Measurements from ENCODE around the gene CDC25A.
"Not testable (repeated sequence)": the region's sequence is repeated elsewhere in the genome, so short reads cannot be mapped to it uniquely, and the experiment has no call there.

Gene CDC25A

DNA sequence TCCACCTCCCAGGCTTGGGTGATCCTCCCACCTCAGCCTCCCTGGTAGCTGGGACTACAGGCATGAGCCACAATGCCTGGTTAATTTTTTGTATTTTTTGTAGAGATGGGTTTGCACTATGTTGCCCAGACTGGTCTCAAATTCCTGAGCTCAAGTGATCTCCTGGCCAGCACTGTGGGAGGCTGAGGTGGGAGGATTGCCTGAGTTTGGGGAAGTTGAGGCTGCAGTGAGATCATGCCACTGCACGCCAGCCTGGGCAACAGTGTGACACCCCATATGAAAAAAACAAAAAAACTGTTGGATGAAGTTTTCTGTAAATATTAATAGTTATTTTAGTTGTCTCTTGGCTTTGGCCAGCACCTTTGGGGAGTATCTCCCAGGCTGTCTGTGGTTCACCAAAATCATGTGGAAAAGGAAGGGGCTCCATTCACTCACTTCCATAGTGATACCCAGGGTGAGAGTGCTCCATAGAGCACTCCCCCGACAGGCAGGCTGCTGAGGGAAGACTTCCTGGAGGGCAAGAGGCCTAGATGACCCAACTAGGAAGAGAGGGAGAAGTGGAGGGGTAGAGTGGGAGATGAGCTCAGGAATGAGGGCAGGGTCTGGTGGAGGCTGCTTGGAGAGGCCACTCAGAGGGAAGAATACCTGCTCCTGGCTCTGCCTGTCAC is 47.1 kb downstream of the CDC25A start:
- DNase-seq (ENCODE audit: low spot score), result no peak

DNA sequence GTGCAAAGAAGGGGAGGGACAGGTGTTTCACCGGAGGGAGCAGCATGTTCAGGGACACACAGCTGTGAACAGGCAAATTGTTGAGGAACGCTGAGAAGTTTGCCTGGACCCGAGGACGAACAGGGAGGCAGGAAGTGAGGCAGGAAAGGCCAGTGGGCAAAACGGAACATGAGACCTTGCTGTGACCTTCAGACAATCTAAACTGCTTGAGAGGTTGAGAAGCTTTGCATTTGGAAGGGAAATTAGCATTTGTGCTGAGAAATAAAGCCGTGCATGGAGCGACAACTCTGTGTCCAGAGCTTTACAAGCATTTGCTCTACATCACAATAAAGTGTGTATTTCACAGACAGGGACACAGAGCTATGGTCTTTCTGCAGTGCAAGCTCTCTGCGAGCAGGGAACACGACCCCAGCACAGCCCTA is 47.9 kb downstream of the CDC25A start:
- DNase-seq (ENCODE audit: low spot score), result no peak

DNA sequence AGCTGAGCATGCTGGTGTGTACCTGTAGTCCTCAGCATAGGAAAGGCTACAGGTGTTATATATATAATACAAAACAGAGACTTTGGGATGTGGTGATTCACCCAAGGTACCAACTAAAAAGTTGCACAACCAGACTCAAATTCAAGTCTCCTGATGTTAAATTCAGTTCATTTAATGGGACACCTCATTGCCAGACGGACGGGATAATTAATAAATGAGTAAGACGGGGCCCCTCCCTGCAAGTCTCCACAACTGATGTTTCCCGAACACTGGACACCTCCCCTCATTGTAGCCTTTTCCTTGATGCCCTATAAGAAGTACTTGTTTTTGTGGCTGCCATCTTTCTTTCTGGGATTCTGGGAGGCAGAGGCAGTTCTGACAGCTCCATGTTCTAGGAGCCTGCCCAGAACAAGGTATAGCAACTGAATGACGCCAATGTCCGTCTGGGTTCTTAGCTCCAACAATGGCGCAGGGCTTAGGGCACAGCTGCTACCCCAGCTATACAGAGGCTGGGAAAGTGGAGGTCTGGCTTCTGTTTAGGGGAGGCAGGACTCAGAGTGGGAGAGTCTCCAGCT is 50.7 kb downstream of the CDC25A start:
- DNase-seq (ENCODE audit: low spot score), result no peak

DNA sequence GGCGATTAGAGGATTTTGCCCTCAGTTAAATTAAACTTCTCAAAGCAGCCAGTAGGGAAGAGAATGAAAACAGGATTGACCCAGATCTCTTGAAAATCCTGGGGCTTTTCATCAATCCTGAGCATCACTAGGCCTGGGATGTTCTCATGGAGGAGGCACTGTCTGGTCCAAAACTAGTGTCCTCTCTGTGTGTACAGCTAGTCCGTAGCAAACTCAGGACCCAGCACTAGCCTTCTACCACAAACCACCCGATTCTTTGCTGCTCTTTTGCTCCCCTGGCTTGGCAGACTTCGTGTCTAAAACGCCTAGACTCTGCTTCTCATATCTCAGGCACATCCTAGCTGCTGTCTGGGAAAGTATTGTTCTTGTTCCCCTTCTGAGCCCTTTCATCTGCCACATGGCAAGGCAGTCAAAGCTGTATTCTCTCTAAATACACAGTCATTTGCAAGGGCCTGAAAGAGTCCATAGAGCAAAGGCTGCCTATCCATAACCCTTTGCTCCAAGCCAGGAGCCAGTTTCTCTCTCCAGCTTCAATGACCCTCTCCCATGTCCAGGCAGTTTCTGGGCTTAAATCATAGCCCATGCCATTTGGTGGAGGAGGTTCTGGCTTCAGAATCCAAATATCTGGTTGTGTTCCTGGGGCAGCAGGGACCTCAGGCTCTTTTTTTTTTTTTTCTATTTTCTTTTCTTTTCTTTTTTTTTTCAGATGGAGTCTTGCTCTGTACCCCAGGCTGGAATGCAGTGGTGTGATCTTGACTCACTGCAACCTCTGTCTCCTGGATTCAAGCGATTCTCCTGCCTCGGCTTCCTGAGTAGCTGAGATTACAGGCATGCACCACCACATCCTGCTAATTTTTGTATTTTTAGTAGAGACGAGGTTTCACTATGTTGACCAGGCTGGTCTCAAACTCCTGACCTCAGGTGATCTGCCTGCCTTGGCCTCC is 52.4 kb downstream of the CDC25A start:
- peak; percentile 9 for DNase-seq (ENCODE audit: low spot score)

DNA sequence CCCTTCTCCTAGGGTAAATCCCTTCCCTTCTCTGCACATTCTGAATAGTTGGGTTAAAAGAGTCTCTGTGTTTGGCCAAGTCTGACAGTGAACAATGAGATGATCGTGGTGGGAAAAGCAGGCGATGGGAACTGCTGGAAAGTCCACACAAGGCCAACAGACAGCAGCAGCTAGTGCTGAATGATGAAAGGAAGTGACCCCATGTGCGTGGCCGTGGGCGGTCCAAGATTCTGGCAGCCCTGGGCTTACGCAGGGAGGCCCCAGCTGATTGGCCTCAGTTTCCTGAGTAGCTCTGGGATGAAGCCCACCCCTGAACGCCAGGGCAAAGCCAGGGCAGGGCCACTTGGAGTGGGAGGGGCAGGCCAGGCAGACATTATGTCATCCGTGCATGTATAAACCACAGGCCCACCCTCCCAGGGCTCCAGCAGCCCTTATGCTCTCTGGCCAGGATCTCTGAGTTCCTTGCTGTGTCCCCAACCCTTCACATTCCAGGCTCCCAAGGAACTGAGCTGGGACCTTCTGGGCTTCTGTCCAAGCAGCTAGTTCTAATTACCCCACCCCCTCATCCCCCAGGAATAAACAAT is 57.8 kb downstream of the CDC25A start:
- peak; percentile 78 for DNase-seq (ENCODE audit: low spot score)

DNA sequence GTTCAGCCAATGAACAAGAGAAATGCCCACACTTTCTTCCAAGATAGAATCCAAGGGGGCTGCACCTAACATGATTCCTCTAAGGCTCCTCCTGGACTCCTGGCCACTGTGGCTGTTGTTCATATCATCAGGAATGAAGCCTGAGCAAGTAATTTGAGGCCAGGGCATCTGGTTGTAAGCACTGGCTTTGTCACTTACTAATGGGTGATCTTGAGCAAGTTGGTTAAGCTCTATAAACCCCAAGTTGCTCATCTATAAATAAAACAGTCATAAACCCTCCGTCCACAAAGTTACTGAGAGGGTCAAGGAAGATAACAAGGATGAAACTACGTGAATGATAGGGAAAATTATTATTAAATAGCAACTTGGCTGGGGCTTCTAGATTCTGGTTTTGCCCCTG is 58.3 kb downstream of the CDC25A start:
- peak; percentile 26 for DNase-seq (ENCODE audit: low spot score)

DNA sequence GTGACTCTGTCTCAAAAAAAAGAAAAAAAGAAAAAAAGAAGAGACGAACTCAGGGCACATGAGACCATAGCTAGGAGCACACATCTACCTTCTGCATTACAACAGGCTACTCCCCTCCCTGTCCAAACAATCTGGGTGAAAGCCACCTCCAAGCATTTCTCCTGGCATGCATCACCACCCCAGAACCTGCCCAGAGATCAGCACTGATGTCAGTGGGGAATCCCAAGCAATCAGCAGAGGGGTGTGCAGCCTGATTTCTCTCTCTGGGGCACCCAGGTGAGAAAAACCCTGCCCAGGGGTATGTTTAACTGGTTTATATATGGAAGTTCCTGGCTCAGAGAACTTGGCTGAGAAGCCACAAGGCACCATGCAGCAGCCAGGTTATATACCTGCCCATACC is 59.4 kb downstream of the CDC25A start:
- DNase-seq (ENCODE audit: low spot score), result no peak

DNA sequence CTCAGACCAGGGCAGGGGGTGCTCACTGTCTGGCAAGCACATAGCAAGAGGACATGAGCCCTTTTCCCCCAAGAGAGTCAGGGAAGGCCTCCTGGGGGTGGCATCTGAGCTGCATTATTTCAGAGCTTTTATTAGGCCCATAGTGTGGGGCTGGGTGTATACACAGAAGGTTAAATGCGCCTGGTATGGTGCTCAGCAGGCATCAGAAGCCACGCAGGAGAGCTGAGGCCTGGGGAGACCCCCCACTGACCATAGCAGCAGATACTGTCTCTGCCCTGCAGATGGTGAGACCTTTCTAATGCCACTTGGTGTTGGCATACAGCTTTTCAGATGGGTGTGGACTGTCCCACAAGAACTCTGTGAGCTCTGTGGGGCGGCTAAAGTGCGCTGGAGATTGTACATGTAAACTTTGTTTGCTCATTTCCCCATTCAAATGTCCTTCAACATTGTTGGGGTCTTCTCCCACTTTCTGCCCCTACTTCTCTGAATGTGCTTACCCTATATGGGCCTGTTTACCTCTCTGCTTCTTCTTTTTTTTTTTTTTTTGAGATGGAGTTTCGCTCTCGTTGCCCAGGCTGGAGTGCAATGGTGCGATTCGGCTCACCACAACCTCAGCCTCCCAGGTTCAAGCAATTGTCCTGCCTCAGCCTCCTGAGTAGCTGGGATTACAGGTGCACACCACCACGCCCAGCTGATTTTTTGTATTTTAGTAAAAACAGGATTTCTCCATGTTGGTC is 62.2 kb downstream of the CDC25A start:
- DNase-seq (ENCODE audit: low spot score), result no peak

DNA sequence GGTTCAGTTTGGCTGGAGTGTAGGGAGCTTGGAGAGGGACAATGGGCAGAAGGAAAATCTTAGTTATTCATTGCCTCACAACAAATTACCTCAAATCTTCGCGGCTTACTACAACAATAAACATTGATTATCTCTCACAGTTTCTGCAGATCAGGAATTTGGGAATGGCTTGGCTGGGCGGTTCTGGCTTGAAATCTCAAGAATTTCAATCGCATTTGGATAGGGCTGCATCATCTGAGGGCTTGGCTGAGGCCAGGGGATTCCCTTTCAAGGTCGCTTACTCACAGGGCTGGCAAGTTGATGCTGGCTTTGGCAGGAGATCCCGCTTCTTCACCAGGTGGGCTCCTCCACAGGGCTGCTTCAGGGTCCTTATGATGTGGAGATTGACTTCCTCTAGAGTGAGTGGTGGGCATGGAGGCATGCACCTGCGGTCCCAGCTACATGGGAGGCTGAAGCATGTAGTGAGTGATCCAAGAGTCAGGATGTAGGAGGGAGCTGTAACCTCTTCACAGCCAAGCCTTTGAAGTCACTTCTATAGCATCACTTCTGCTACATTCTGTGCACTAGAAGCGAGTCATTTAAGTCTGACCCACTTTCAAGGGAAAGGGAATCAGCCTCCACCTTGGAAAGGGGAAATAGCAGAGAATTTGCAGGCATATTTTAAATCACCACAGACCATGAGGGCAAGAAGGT is 63.1 kb downstream of the CDC25A start:
- DNase-seq (ENCODE audit: low spot score), result peak; percentile 82

DNA sequence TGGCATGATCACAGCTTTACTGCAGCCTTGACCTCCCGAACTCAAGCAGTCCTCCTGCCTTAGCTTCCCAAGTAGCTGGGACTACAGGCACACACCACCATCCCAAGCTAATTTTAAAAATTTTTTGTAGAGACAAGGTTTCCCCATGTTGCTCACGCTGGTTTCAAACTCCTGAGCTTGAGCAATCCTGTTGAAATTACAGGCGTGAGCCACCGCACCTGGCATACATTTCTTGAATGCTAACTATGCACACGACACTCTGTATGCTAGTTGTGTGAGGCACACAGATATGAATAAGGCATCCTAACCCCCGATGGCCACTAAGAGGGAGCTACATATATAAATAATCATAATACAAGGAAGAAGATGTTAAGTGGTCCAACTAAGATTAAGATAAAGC is 64.9 kb downstream of the CDC25A start:
- no peak for DNase-seq (ENCODE audit: low spot score)

DNA sequence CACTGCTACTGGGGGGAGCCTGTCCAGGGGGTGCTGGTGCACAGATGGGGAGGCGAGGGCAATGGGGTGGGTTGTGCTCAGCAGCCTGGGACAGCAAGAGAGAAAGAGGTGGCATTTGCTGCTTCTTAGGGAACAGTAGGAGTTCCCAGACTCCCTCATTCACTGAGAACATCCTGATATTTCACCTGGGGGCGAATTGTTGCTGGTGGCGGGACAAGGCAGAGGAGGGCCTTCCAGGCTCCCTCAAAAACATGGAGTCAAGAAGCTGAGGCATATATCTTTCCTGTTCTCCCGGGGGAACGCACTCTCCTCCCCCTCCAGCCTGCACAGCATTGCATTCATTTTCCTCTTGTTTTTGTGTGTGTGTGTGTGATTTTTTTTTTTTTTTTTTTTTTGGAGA is 65.7 kb downstream of the CDC25A start:
- DNase-seq (ENCODE audit: low spot score), result no peak

DNA sequence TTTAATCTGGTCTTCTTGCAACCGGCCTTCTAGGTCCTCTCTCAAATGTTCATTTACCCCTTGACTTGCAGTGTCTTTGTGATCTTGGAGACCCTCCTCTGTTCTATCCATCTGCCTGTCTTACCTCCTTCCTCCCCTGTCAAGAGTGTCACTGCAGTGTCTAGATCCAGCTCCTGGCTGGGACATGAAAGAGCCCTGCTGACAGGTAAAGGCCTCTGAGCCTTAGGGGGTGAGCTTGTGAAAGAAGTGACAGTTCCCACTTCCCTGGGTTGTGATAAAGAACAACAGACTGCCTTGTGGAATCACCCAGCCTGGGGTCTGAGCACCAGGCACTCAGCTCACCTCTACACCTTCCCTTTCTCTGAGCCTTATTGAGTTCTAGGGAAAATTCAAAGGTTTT is 68.0 kb downstream of the CDC25A start:
- no peak for DNase-seq (ENCODE audit: low spot score)

DNA sequence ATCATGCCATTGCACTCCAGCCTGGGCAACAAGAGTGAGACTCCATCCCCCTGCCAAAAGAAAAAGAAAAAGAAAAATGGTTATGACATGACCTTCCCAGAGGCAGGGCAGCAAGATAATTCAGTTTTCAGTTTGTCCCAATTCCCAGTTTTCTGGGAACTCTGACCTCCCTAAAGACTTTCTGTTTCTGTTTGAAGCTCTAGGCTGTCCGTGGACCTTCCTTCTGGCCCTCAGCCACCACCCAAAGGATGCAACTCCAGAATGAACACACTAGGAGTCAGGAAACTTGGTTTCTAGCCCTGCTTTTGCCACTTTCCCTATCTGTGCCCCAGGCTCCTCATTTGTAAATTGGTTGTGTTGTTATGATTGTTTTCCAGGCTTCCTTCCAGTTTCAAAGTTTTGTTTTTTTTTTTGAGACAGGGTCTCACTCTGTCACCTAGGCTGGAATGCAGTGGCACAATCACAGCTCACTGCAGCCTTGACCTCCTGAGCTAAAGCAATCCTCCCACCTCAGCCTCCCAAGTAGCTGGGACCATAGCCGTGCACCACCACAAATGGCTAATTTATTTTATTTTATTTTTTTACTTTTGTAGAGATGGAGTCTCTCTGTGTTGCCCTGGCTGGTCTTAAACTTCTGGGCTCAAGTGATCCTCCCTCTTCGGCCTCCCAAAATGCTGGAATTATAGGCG is 68.6 kb downstream of the CDC25A start:
- peak; percentile 69 for DNase-seq (ENCODE audit: low spot score)

DNA sequence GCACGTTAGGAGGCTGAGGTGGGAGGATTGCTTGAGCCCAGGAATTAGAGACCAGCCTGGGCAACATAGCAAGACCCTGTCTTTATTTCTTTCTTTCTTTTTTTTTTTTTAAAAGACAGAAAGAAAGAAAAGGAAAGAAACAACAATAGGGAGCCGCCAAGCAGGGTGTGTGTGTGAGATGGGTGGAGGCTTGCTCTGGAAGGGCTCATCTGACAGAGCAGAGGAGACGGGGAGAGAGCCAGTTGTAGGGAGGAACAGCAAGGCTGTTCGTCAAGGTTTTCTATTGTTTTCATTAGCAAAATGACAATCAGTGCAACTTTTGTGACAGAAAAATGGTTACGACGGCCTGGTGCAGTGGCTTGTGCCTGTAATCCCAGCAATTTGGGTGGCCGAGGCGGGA is 69.3 kb downstream of the CDC25A start:
- no peak for DNase-seq (ENCODE audit: low spot score)

DNA sequence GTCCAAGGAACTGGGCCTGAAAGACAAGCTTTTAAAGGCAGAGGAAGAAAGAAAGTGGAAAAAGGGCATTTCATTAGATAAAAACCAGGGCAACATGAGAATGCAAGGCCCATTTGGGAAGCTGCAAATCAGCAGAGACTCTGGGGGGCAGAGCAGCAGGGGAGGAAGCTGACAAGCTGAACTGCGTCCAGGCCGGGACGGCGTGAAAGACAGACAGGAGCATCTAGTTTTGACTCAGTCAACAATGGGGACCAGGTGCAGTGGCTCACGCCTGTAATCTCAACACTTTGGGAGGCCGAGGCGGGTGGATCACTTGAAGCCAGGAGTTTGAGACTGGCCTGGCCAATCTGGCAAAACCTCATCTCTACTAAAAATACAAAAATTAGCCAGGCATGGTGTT is 69.9 kb downstream of the CDC25A start:
- DNase-seq (ENCODE audit: low spot score), result no peak

DNA sequence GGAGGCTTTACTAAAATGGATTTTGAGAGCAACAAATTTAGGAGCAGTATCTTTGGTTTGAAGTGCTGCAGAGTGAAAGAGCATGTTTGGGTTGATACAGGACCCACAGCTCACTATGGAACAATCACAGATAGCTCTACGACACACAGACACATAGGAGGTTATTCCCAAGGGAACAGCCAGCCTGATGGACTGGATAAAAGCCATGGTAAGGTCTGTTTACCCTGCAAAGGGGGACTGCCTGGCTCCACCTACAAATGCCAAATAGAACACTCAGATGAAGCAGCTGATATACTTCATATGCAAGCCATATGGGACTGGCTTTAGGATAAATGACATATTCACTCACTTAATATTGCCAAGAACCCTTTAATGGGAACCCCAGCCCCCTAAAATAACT is 75.4 kb downstream of the CDC25A start:
- no peak for DNase-seq (ENCODE audit: low spot score)

DNA sequence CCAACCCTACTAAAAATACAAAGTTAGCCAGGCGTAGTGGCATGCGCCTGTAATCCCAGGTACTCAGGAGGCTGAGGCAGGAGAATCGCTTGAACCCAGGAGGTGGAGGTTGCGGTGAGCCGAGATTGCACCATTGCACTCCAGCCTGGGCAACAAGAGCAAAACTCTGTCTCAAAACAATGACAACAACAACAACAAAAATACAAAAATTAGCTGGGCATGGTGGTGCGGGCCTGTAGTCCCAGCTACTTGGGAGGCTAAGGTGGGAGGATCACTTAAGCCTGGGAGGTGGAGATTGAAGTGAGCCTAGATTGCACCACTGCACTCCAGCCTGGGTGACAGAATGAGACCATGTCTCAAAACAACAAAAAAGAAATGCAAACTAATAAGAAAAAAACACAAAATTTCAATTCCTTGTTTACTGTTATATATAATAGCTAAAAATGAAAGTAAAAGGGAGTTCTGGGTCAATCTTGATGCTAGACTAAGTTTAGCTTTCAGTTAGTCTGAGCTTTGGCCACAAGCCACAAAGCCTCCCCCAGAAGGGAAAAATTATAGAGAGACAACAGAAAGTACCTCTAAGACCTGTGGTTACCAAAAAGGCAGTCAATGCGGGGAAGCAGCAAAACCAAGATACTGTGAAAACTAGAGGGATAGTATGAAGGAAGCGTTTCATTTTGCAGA is 76.0 kb downstream of the CDC25A start:
- not testable (repeated sequence) for DNase-seq (ENCODE audit: low spot score)

DNA sequence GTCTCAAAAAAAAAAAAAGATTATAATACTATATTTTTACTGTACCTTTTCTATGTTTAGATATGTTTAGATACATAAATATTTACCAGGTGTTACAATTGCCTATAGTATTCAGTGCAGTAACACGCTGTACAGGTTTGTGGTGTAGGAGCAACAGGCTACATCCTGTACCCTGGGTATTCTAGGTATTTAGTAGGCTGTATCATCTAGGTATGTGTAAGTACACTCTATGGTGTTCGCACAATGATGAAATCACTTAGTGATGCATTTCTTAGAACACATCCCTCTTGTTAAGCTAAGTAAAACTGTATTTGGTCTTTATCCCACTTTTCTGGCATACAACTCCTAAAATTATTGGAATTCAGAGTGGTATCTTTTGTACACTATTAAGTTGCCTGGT is 77.8 kb downstream of the CDC25A start:
- DNase-seq (ENCODE audit: low spot score), result no peak

DNA sequence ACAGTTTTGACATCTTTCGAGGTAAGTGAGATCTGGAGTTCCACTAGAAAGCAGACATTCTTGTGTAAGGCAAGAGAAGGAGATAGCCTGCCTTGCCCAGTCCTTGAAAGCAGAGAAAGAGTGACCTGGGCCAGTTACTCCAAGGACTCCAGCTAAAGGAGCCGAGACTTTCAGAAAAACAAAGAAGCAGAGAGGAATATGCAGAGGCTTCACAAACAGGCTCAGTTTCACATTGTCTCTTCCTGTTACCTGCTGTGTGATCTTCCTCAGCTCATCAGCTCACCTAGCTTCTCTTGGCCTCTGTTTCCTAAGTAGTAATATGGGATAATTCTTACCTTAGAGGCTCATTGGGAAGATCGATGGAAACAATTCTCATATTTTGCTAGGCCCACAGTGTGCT is 81.0 kb downstream of the CDC25A start:
- DNase-seq (ENCODE audit: low spot score), result no peak
